ENCODE measurements around the gene USP21. TPM values are rescaled to one million over a fixed set of nuclear protein-coding genes. Genes with fewer than 3 reads are reported as not detected.

The USP21 gene
- polyA plus RNA-seq, 3 donors: 49.0 to 52.6 (median 52.5) TPM

DNA sequence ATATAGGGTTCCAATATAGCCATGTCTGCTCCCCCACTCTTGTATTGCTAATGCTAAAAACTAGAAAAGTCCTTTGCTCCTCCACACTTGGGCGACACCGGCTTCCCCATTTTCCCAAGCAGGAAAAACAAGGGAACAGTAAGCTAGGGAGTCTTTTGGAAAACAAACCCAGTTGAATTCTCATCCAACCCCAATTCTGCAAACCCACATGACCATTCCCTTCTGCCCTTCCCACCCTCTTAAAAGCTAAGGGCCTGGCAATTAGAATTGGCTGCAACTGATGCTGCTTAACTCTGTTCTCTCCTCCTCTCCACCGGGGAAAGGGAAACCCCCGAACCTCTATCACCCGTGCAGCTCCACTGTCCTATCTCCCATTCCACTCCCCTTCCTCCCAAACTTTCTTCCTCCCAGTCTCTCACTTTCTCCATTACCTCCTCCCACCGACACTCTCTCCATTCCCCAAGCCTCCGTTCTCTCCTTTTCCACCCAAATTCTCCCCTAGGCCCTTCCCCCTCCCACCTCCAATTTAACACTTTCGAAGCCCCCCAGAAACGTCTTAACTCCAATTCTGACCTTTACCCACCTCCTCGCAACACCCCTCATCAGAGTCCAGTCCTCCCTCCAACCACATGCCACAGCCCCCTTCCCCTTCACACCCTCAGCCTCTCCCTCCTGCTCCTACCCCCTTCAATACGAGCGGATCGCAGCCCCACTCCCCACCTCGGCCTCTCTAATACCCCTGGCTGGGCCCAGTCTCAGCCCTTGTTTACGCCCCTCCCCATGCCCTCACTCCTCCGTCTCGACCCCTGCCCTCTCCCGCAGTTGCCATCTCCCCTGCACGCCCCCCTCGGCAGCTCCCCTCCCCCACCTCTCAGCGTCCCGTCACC is 27.5 kb upstream of the USP21 start:
- DNase-seq: peak; percentile 14

DNA sequence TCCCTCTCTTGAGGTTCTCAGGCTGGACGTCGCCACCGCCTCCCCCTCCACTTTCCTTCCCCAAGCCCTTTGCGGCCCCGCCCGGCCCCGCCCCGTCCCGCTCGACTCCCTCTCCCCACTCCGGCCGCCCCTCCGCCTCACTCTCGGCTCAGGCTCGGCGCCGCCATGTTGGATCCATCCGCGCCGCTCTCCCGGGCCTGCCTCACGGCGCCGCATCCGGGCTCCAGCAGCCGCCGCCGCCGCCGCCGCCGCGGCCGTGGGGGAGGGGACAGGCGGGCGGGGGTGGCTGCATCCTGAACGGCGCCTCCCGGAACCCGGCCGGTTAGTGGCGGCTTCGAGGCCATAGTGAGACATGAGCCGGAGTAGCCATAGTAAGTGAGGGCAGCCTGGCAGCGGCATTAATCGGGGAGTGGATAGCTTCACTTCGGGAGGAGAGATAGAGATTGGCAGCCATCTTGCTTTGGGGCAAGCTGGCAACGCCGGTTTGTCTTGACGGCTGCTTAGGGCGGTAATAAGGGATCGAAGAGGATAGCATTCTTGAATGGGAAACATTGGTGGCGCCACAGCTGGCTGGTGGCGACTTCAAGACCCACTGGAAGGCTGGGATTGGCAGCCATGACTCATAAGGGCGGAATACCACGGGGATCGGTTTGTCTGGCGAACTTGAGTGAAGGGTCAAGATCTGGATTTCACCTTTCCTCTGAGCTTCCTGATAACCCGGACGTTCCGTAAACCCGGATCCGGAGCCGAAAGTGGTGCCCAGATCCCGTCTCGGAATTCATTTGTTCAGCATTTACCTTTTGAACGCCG is 26.7 kb upstream of the USP21 start, which contains the start of gene DEDD:
TSS of gene DEDD (minus strand) at position 258 of the 810 bp plus-strand sequence. CDS start 8,205 bp downstream, outside the sequence.
- peak; percentile 96 for DNase-seq

DNA sequence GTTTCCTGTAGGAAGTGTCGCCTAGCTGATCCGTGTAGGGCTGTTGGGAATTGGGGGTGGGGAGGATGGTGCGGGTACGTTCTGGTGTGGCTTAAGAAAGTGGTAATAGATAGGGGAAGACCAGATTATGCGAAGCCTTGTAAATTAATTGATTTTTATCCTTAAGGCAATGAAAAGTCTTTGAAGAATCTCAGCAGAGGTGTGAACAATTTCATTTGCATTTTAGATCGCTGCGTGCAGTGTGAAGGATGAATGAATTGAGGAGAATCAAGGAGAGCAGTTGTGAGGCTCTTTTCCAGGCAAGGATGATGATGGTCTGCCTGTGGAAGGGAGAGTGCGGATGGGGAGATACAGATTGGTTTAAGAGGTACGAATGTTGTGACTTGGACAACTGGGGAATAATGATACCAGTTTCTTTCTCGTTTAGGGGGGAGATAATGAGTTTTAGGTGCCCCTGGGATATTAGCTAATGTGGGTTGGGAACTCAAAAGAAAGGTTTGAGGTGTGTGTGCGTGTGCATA is 26.0 kb upstream of the USP21 start:
- no peak for DNase-seq

DNA sequence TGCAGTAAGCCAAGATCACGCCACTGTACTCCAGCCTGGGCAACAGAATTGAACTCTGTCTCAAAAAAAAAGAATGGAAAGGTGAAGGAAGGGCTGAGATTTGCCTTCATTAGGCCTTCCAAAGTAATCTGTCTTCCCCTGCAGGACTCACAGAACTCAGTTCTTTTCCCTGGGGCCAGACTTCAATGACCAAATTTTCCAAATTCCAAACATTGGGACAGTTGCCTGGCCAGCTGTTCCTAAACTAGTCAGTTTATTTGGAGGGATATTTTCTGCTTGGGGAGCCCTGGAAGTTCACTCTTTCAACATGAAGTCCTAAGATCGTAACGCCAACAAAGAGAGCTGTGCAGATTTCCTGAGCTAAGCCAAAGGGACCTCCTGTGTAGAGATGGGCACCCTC is 21.4 kb upstream of the USP21 start:
- DNase-seq: no peak

DNA sequence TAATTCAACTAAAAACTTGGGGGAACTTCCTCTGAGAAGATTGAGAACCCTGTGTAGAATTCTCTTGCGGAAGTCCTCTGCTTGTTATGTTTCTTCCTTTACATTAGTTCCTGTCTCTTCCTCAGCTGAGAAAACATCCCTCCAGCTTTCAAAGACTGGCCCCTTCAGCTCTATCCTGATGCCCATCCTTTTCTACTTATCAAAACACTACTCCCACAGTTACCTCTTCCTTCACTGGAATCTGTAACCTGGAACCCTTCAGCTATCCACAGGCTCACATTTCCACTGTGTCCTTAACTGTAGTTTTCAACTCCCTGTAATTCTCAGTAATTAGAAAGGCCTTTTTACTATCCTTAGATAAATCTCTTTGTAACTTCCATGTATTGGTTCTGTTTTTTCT is 20.9 kb upstream of the USP21 start:
- DNase-seq: peak; percentile 45

DNA sequence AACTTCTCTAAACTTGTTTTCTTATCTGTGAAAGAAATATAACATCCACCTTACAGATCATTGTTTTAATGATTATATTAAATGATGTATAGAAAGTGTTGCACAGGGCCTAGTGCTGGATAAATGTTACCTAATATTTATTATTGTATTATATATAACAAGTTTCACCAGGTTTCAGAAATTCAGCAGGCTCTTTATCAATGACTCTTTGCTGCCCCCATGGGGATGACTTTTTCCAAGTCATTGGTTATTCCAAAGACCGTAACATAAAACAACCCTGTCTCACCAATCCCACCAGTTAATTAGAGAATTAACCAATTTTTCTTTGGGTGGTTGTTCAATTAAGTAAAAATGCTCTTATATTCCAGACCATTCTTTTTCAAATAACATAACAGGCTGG is 19.5 kb upstream of the USP21 start:
- peak; percentile 44 for DNase-seq

DNA sequence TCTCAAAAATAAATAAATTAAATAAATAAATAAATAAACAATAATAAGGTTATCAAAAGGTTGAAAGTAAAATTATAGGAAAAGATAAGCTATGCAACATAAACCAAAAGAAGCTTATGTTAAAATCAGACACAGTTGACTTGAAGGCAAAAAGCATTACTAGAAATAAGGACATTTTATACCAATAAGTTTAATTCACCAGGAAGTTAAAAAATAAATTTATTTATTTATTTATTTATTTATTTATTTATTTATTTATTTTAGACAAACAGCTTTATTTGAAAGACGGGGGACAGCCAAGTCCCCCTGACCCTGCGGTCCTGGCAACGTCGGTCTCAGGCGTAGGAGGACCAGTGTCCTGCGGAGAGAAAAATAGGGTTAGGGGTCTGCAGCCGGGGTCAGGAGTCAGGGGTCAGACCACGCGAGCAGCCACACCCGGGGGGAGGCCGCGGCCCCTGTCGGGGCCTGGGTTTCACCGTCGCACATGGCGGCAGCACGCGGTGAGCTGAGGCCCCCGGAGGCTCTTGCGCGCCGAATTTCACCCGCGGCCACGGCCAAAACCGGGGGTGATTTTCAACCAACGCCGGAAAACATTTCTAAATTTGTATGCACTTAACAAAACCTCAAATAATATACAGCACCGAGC is 18.4 kb upstream of the USP21 start:
- DNase-seq: no peak

DNA sequence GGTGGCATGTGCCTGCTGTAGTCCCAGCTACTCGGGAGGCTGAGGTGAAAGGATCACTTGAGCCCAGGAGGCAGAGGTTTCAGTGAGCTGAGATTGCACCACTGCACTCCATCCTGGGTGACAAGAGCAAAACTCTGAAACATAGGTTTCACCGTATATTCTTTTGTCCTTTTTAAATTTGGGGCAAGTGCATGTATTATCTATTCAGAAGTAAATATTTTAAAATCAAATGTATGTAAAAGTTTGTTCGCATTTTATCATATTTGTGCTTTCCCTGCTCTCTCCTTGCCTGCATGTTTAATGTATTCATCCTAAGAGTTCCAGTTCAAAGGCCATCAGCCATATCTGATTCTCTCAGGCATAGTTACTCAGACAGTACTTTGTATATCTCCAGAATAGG is 13.5 kb upstream of the USP21 start:
- DNase-seq: no peak

DNA sequence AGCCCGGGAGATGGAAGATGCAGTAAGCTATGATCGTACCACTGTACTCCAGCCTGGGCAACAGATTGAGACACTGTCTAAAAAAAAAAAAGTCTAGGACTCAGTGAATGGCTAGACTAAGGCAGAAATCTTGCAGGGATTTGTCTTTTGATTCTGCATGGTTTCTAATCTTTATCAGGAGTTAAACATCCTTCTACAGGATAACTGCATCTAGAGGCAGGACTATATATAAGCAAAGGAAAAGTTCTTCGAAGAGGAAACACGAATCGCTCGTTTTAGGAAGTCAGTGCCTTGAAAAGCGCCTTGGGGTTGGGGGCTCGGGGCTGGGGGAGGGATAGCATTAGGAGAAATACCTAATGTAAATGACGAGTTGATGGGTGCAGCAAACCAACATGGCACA is 6.1 kb upstream of the USP21 start:
- no peak for DNase-seq

DNA sequence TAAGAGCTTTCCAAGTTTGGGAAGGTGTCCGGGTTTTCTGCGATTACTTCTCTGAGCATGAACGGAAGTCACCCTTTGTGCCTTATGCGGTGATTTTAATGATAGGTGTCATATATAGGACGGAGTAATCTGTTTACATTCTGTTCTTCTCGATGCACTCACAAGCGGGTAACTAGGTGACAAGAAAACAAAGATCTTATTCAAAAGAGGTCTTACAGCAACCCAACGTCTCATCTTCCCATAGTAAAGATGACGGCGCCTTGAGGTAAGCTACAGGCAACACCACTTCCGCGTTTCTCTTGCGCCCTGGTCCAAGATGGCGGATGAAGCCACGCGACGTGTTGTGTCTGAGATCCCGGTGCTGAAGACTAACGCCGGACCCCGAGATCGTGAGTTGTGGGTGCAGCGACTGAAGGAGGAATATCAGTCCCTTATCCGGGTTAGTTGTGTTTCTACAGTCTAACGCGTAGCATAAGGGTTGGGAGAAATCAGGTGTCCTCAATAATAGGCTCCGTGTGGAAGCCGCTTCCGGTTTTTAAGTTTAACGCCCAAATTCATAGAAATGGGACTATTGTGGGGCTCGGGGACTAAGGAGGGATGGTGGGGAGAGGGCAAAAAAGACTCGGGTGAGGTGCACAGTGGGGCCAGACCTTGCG is 5.5 kb upstream of the USP21 start, which contains the start of gene UFC1:
TSS of gene UFC1 (plus strand) at position 297 of the 656 bp plus-strand sequence. CDS start at position 317, 20 bp downstream.
- DNase-seq: peak; percentile 90

DNA sequence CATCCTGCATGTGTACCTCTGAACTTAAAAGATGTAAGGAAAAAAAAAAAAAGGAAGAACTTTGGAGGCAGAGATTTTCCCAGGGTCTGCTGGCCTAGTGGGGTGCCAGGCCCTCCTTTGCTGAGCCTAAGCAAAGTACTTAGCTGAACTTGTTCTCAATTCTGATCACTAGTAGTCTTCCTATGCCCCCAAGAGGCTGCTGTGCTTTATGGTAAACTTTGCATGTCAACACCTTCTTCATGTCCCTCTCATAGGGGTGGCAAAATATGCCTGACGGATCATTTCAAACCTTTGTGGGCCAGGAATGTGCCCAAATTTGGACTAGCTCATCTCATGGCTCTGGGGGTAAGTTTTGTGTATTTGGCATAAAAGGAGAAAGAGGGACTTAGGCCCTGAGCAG is 1.4 kb upstream of the USP21 start:
- no peak for DNase-seq

DNA sequence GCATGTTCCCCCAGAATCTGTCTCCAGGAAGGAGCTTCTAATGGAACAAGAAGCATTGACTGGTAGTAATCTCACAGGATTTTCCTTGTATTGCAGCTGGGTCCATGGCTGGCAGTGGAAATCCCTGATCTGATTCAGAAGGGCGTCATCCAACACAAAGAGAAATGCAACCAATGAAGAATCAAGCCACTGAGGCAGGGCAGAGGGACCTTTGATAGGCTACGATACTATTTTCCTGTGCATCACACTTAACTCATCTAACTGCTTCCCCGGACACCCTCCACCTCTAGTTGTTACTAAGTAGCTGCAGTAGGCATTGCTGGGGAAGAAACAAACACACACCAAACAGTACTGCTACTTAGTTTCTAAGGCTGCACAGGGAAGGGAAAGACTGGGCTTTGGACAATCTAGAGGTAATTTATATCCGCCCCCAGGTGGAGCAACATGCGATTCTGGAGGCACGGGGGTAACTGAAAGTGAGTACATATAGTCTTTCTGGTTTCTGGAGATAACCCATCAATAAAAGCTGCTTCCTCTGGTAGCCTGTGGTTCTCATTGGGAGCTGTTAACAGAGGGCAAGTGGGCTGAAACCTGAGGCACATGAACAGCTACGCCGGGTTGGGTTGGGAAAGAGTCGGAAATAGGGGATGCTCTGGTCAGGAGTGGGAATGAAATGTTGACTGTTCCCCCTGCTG is 837 bp upstream of the USP21 start:
- DNase-seq: no peak

DNA sequence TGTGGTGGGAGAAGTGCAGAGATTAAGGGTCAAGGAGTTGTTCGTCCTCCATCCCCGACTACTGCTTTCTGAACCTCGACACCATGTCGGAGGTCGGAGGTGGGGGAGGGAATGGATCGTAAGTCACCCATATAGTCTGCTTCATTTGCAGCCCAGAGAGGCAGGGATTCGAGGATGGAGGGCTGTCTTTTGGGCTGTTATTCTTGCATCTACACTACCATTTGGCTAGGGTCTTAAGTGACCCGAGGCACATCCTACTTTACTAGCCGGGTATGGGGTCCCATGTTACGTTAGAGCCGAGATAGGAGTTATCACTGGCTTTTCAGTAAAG is 578 bp downstream of the USP21 start:
- no peak for DNase-seq

DNA sequence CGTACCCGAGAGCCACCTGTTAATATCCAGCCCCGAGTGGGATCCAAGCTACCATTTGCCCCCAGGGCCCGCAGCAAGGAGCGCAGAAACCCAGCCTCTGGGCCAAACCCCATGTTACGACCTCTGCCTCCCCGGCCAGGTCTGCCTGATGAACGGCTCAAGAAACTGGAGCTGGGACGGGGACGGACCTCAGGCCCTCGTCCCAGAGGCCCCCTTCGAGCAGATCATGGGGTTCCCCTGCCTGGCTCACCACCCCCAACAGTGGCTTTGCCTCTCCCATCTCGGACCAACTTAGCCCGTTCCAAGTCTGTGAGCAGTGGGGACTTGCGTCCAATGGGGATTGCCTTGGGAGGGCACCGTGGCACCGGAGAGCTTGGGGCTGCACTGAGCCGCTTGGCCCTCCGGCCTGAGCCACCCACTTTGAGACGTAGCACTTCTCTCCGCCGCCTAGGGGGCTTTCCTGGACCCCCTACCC is 1.4 kb downstream of the USP21 start:
- DNase-seq: no peak

DNA sequence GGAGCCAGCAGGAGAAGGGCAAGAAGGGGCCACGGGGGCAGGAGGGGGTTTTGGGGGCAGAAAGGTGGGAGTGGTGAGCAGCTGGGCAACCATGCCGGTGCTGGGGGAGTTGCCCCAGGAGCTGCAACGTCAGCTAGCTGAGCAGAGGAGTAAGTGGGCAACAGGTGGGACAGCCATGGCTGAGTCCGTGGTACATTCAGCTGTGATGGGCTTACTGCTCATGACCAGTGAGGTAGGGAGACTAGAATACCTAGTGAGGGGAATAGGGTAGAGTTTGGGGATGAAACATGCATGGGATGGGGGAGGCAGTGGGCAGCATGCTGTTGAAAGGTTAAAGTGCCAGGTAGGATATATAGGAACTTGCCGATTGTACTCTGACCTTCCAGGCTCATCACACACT is 2.4 kb downstream of the USP21 start:
- DNase-seq: no peak

DNA sequence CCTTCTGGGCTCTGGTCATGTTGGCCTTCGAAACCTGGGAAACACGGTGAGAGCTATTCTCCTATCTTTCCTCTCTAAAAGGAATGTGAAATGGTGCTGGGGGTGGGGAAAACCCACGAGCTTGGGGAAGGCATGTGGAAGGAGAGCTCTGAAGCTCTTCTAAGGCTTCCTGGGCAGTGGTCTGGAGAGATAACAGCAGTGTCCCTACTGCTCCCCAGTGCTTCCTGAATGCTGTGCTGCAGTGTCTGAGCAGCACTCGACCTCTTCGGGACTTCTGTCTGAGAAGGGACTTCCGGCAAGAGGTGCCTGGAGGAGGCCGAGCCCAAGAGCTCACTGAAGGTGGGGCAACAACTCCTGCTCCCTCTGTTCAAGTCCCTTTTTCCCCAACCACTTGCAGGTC is 2.8 kb downstream of the USP21 start:
- DNase-seq: no peak

DNA sequence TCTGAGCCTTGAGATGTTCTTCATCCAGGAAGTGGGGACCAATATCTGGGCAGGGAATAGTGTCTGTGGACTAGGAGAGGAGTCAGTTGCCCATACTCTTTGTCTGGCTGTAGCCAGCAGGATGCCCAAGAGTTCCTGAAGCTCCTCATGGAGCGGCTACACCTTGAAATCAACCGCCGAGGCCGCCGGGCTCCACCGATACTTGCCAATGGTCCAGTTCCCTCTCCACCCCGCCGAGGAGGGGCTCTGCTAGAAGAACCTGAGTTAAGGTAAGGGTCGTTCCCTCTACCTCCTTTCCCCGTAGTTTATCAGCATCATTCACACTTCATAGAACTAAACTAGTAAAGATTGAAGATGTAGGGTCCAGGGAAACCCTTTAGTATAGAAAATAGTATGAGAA is 3.5 kb downstream of the USP21 start:
- no peak for DNase-seq

DNA sequence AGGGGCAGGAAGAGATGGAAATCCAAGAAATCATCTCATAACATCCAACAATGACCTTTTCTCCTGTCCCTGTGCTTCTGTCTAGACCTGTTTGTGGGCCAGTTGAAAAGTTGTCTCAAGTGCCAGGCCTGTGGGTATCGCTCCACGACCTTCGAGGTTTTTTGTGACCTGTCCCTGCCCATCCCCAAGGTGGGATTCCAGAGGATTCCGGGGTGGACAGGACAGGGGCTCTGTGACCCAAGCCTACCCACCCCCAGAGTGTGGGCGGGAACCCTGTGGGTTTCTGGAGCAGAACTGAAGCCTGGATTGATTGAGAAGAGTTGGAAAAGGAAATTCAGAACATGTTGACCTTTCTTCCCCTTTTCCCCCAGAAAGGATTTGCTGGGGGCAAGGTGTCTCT is 4.5 kb downstream of the USP21 start:
- DNase-seq: no peak

DNA sequence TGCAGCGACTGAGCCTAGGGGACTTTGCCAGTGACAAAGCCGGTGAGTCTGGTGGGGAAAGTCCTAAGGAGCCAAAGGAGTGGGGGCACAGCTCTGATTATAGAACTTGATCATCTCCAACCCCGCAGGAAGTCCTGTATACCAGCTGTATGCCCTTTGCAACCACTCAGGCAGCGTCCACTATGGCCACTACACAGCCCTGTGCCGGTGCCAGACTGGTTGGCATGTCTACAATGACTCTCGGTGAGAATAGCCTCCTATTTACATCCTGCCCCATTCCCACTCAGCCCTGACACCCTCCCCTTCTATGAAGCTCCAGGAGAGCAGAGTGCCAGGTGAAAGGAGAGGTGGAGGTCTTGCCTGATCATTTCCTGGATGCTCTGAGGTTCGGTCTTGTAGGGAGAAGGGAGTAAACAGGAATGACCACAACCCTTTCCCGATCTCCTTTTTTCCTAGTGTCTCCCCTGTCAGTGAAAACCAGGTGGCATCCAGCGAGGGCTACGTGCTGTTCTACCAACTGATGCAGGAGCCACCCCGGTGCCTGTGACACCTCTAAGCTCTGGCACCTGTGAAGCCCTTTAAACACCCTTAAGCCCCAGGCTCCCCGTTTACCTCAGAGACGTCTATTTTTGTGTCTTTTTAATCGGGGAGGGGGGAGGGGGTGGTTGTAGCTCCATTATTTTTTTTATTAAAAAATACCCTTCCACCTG is 5.8 kb downstream of the USP21 start:
- no peak for DNase-seq
